Spleen (tissue), 11 donors: ENCODE results near the gene BIRC6. TPM values are rescaled to one million over a fixed set of nuclear protein-coding genes. Genes with fewer than 3 reads are reported as not detected.

ENCODE experiments used
- DNase-seq: peaks from one replicate; pipeline ENCODE4 v3.0.0-alpha.2; 2020
- H3K27ac ChIP-seq, 8 donors: fragments of 200-600 bp; sonication (generic) in 7 of 8; 1 replicate in 4 of 8; 2 replicates in 4 of 8; pipeline versions ENCODE4 v1.5.0 to v1.8.0; 2016 to 2021; ENCODE audit warnings: inconsistent platforms in 4 of 8, mild to moderate bottlenecking in 4 of 8, moderate library complexity in 1 of 8
- H3K27me3 ChIP-seq, 7 donors: fragments of 200-600 bp; sonication (generic) in 6 of 7; replicated peaks in 1 of 7; 1 replicate in 4 of 7; 2 replicates in 3 of 7; pipeline versions ENCODE4 v1.5.0 to v1.8.0; 2016 to 2021; ENCODE audit warnings: inconsistent platforms in 3 of 7, mild to moderate bottlenecking in 1 of 7
- H3K36me3 ChIP-seq, 6 donors: fragments of 200-600 bp; sonication (generic) in 5 of 6; 1 replicate in 4 of 6; 2 replicates in 2 of 6; pipeline versions ENCODE4 v1.5.0 to v1.8.0; 2016 to 2021; ENCODE audit warnings: inconsistent platforms in 2 of 6
- H3K4me1 ChIP-seq, 6 donors: fragments of 200-600 bp; sonication (generic) in 5 of 6; 1 replicate in 3 of 6; 2 replicates in 3 of 6; pipeline versions ENCODE4 v1.5.0 to v1.8.0; 2016 to 2021; ENCODE audit warnings: inconsistent platforms in 3 of 6
- H3K4me3 ChIP-seq, 8 donors: fragments of 200-600 bp; sonication (generic) in 7 of 8; 1 replicate in 4 of 8; 2 replicates in 4 of 8; pipeline versions ENCODE4 v1.5.0 to v1.8.0; 2016 to 2021; ENCODE audit warnings: inconsistent platforms in 4 of 8, mild to moderate bottlenecking in 4 of 8, moderate library complexity in 2 of 8
- H3K9me3 ChIP-seq, 8 donors: fragments of 200-600 bp; sonication (generic) in 7 of 8; 1 replicate in 4 of 8; 2 replicates in 4 of 8; pipeline versions ENCODE4 v1.5.0 to v1.8.0; 2016 to 2021; ENCODE audit warnings: inconsistent platforms in 4 of 8
- POLR2A ChIP-seq, 3 donors: fragments of 450-650 bp; IDR thresholded peaks; one replicate each; pipeline ENCODE4 v1.5.1; 2017; ENCODE audit warnings: antibody characterized with exemption in 3 of 3, mild to moderate bottlenecking in 1 of 3
- POLR2AphosphoS5 ChIP-seq, 3 donors: sonication (generic); formaldehyde crosslinking; IDR thresholded peaks; one replicate each; pipeline ENCODE4 v1.5.1; 2017; ENCODE audit warnings: antibody characterized with exemption in 3 of 3
- WGBS, 5 donors: extraction: QIAGEN DNeasy Blood & Tissue Kit in 3 of 5; methylation state at CpG; one replicate each; pipeline versions ENCODE4 v1.1.5 to v1.1.7; 2013 to 2018; 5-methylcytosine and 5-hydroxymethylcytosine counted together
- intact Hi-C: fragments of 100-400 bp; cut with DNase I; formaldehyde crosslinking; loops from one replicate; pipeline ENCODE4 v1.15.0; 2023; ENCODE audit warnings: low total_unique reads
- polyA plus RNA-seq, 3 donors: library from polyadenylated mRNA; stranded (reverse); fragments of 200-250 nt; gene quantifications; one replicate each; pipeline ENCODE4 v1.2.1, GENCODE V29; 2013
- total RNA-seq, 7 donors: library from RNA; depleted of rRNA in 3 of 7; stranded (reverse); fragments of >200 nt in 3 of 7; fragmentation: NEBNext Ultra II Directional in 4 of 7; extraction: Animal tissue kit (Norgen Biotek cat#: 25700) in 4 of 7; gene quantifications; one replicate each; pipeline versions ENCODE4 v1.1.0 to v1.2.1, GENCODE V29; 2016 to 2021
- TF ChIP-seq, protein P1 (sequence below), 11 experiments: fragments of 200-600 bp in 7 of 11; fragments of 450-650 bp in 4 of 11; sonication (generic) in 4 of 11; IDR thresholded peaks in 8 of 11; conservative IDR thresholded peaks in 3 of 11; 1 replicate in 7 of 11; 2 replicates in 4 of 11; pipeline versions ENCODE4 v1.4.0 to v1.8.0; 2016 to 2021; ENCODE audit warnings: antibody characterized with exemption in 11 of 11, inconsistent platforms in 4 of 11, mild to moderate bottlenecking in 1 of 11
- donor health status: healthy with polysubstance abuse.
- donor health status: DM: no; HTN: no; CAD: no; lungs with moderate emphysema.
- donor health status: DM: no; HTN: no; CAD: no.
- donor health status: Bipolar disorder and iron deficiency.
- donor health status: healthy.
- donor health status: DM: no; HTN: no; CAD: no.
- donor health status: DM: yes; HTN: yes; CAD: no.

The BIRC6 gene
- total and polyA plus RNA-seq, 10 donors = 17.8 to 226 (median 155) TPM

DNA sequence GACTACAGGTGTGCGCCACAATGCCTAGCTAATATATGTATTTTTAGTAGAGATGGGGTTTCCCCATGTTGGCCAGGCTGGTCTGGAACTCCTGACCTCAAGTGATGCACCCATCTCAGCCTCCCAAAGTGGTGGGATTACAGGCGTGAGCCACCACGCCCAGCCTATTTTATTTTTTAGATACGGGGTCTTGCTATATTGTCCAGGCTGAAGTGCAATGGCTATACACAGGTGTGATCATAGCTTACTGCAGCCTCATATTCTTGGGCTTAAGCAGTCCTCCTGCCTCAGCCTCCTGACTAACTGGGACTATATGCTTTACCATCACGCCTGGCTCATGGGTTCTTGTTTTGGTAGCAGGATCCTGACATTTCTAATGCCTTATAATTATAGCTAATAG lies 42.4 kb downstream of the BIRC6 start:
- H3K4me1 ChIP-seq = no peaks in the 10 kb centered on the region
- H3K4me3 ChIP-seq = no peak overlapping the region
- no peak overlapping the region for H3K27ac ChIP-seq
- no peaks in the 10 kb centered on the region for H3K9me3 ChIP-seq
- intact Hi-C loops = no loop called here
- no peak for TF ChIP-seq POLR2AphosphoS5 (IDR thresholded peaks at IDR 0.05)
- no peak for TF ChIP-seq POLR2A (IDR thresholded peaks at IDR 0.05)
- TF ChIP-seq, protein P1, sequence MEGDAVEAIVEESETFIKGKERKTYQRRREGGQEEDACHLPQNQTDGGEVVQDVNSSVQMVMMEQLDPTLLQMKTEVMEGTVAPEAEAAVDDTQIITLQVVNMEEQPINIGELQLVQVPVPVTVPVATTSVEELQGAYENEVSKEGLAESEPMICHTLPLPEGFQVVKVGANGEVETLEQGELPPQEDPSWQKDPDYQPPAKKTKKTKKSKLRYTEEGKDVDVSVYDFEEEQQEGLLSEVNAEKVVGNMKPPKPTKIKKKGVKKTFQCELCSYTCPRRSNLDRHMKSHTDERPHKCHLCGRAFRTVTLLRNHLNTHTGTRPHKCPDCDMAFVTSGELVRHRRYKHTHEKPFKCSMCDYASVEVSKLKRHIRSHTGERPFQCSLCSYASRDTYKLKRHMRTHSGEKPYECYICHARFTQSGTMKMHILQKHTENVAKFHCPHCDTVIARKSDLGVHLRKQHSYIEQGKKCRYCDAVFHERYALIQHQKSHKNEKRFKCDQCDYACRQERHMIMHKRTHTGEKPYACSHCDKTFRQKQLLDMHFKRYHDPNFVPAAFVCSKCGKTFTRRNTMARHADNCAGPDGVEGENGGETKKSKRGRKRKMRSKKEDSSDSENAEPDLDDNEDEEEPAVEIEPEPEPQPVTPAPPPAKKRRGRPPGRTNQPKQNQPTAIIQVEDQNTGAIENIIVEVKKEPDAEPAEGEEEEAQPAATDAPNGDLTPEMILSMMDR (IDR thresholded peaks at IDR 0.05 in 8 of 11, conservative IDR thresholded peaks at IDR 0.05 in 3 of 11) = no peak
- no peak for DNase-seq
- peaks cover 0 to 99% (median 62%) of the 10 kb centered on the region in 6 donors for H3K36me3 ChIP-seq
- 96 to 99% (median 97%) methylated on average over 5 of the region's 5 CpGs for WGBS, 5 donors
- H3K27me3 ChIP-seq = no peaks in the 10 kb centered on the region

GRCh38 chr2:32402091-32402490 lies 45.3 kb downstream of the BIRC6 start:
- Histone ChIP-seq H3K9me3 (no peaks in the 10 kb centered on the region), H3K27ac (no peak overlapping the region), H3K4me3 (no peak overlapping the region), H3K27me3 (no peaks in the 10 kb centered on the region), H3K36me3 (peaks cover 0 to 99% (median 56%) of the 10 kb centered on the region in 6 donors), H3K4me1 (no peaks in the 10 kb centered on the region)
- TF ChIP-seq POLR2AphosphoS5 (IDR thresholded peaks at IDR 0.05) (no peak), POLR2A (IDR thresholded peaks at IDR 0.05) (no peak)
- TF ChIP-seq, protein P1 (IDR thresholded peaks at IDR 0.05 in 8 of 11, conservative IDR thresholded peaks at IDR 0.05 in 3 of 11) = no peak
- no peak for DNase-seq
- intact Hi-C loops = no loop called here

DNA sequence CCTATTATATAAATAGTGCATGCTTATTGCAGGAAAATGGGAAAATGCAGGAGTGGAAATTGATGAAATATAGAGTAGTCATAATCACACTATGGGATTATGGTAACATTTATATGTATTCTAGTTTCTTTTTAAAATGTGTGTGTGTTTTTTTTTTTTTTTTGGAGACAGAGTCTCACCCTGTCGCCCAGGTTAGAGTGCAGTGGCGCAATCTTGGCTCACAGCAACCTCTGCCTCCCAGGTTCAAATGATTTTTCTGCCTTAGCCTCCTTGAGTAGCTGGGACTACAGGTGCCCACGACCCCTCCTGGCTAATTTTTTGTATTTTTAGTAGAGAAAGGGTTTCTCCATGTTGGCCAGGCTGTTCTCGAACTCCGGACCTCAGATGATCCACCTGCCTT lies 47.0 kb downstream of the BIRC6 start:
- intact Hi-C loops = no loop called here
- no peaks in the 10 kb centered on the region for H3K4me1 ChIP-seq
- no peak overlapping the region for H3K4me3 ChIP-seq
- H3K27ac ChIP-seq = no peak overlapping the region
- no peaks in the 10 kb centered on the region for H3K27me3 ChIP-seq
- 90 to 95% (median 92%) methylated on average over 5 of the region's 5 CpGs for WGBS, 5 donors
- no peaks in the 10 kb centered on the region for H3K9me3 ChIP-seq
- no peak for TF ChIP-seq POLR2AphosphoS5 (IDR thresholded peaks at IDR 0.05)
- TF ChIP-seq, protein P1 (IDR thresholded peaks at IDR 0.05 in 8 of 11, conservative IDR thresholded peaks at IDR 0.05 in 3 of 11) = no peak
- no peak for TF ChIP-seq POLR2A (IDR thresholded peaks at IDR 0.05)
- no peak for DNase-seq
- peaks cover 0 to 100% (median 58%) of the 10 kb centered on the region in 6 donors for H3K36me3 ChIP-seq

- intact Hi-C loops = no loop called here
- Histone ChIP-seq H3K9me3 (no peaks in the 10 kb centered on the region), H3K4me3 (no peak overlapping the region), H3K27me3 (no peaks in the 10 kb centered on the region), H3K27ac (no peak overlapping the region), H3K4me1 (no peaks in the 10 kb centered on the region), H3K36me3 (peaks cover 0 to 100% (median 55%) of the 10 kb centered on the region in 6 donors)
- TF ChIP-seq, protein P1 (IDR thresholded peaks at IDR 0.05 in 8 of 11, conservative IDR thresholded peaks at IDR 0.05 in 3 of 11) = no peak
- TF ChIP-seq POLR2A (IDR thresholded peaks at IDR 0.05) (no peak), POLR2AphosphoS5 (IDR thresholded peaks at IDR 0.05) (no peak)
- no peak for DNase-seq
- 96 to 100% (median 97%) methylated on average over 3 of the region's 3 CpGs for WGBS, 5 donors
Observed at GRCh38 chr2:32404691-32405090, 47.9 kb downstream of the BIRC6 start.
